Muscle layer of duodenum (tissue), 2 donors: ENCODE measurements around the gene CPM.
A peak's percentile ranks its signal among the peaks of the same experiment; 100 is the strongest.
"Not testable (repeated sequence)": the region's sequence is repeated elsewhere in the genome, so short reads cannot be mapped to it uniquely, and the experiment has no call there.

Experiments used
- H3K27ac ChIP-seq: one replicate; pipeline ENCODE4 v1.7.0; 2013; ENCODE audit warnings: mild to moderate bottlenecking, low read length
- H3K27me3 ChIP-seq: one replicate; pipeline ENCODE4 v1.7.0; 2013; ENCODE audit warnings: low read depth, mild to moderate bottlenecking, control low read depth, low read length
- H3K36me3 ChIP-seq, 2 donors: one replicate each; pipeline ENCODE4 v1.7.0; 2013; ENCODE audit warnings: low read length in 2 of 2, control low read depth in 1 of 2, mild to moderate bottlenecking in 1 of 2; ENCODE audit not compliant: insufficient read depth in 2 of 2, control insufficient read depth in 1 of 2
- H3K4me1 ChIP-seq, 2 donors: one replicate each; pipeline ENCODE4 v1.7.0; 2013; ENCODE audit warnings: low read length in 2 of 2, mild to moderate bottlenecking in 2 of 2, control low read depth in 1 of 2, moderate library complexity in 1 of 2; ENCODE audit not compliant: insufficient read depth in 2 of 2, control insufficient read depth in 1 of 2
- H3K4me3 ChIP-seq, 2 donors: one replicate each; pipeline ENCODE4 v1.7.0; 2013; ENCODE audit warnings: low read length in 2 of 2, low read depth in 1 of 2, mild to moderate bottlenecking in 1 of 2
- H3K9me3 ChIP-seq, 2 donors: one replicate each; pipeline ENCODE4 v1.7.0; 2013; ENCODE audit warnings: low read length in 2 of 2, control low read depth in 1 of 2, mild to moderate bottlenecking in 1 of 2; ENCODE audit not compliant: control insufficient read depth in 1 of 2
- donor health status: healthy.

Gene CPM

GRCh38 chr12:68808388-68809189 is 124.4 kb downstream of the CPM start:
- Histone ChIP-seq H3K36me3 (peaks cover 9% of the 10 kb centered on the region in 2 donors), H3K4me3 (peak overlapping the region; percentile 86 to 96), H3K9me3 (no peaks in the 10 kb centered on the region), H3K27me3 (no peaks in the 10 kb centered on the region), H3K27ac (peak overlapping the region; percentile 99), H3K4me1 (peaks cover 10 to 17% of the 10 kb centered on the region in 2 donors)

DNA sequence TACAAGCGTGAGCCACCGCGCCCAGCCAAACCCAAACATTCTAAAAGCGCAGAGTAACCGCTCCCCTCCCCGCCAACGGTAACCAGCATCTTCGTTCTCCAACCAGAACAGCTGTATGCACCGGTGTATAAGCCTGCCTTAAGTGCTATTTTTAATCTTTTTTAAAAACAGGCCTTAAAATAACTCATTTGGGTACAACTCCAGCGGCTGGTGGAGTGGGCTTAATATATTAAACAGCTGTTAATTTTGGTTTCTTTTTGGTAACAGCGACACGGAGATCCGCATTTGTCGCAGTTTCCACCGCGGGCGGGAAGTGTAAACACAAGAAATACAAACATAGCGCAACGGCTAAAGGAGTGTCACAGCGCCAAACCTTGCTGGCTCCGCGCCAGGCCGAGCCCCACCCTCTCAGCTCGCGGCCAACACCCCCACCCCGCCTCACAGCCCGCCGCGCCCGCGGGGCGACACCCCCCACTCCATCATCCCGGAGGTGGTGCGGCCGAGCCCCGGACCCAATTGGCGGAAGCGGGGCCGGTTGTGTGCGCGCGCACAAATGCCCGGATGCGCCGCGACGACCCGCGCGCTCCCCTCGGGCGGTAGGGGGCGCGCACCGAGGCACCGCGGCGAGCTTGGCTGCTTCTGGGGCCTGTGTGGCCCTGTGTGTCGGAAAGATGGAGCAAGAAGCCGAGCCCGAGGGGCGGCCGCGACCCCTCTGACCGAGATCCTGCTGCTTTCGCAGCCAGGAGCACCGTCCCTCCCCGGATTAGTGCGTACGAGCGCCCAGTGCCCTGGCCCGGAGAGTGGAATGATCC is 125.2 kb downstream of the CPM start, which contains the start of gene MDM2:
TSS of gene MDM2 (plus strand) at position 602 of the 812 bp plus-strand sequence. CDS start 301 bp downstream, outside the sequence.
- Histone ChIP-seq H3K36me3 (peaks cover under 1 to 4% of the 10 kb centered on the region in 2 donors), H3K27ac (peak within 1 kb of the TSS; percentile 99), H3K4me1 (peaks cover 4 to 12% of the 10 kb centered on the region in 2 donors), H3K4me3 (peak within 1 kb of the TSS; percentile 86 to 96), H3K9me3 (no peaks in the 10 kb centered on the region), H3K27me3 (no peaks in the 10 kb centered on the region)

- not testable (repeated sequence) for H3K27me3 ChIP-seq, H3K36me3 ChIP-seq, H3K9me3 ChIP-seq, H3K4me1 ChIP-seq
- Histone ChIP-seq H3K27ac (peak overlapping the region; percentile 99), H3K4me3 (peak overlapping the region; percentile 86 to 96)
Measured at GRCh38 chr12:68807274-68807575, 125.7 kb downstream of the CPM start.

DNA sequence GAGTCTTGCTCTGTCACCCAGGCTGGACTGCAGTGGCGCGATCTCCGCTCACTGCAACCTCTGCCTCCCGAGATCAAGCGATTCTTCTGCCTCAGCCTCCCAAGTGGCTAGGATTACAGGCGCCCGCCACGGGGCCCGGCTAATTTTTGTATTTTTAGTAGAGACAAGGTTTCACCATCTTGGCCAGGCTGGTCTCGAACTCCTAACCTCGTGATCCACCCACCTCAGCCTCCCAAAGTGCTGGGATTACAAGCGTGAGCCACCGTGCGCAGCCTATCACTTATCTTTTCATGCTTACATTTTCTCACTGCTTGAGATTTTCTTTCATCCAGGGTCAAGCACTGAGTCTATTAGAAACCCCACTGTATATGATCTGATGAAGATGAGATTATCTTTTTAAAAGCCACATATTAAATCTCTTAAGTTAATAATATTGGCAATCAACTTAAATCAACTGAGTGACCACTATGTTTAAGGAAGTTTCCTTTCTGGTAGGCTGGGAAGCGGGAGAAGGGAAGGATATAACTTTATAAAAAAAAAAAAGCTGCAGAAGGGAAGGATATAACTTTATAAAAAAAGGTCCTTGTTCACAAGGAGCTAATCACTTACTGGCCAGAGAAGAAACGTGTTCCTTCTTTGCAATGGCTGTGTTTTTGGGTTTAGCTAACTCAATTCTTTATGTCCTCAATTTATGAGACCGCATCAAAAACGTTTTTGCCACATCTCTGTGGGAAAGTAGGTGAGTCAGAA is 126.3 kb downstream of the CPM start:
- H3K4me3 ChIP-seq = peak overlapping the region in 1 of 2 donors; percentile 86
- no peaks in the 10 kb centered on the region for H3K9me3 ChIP-seq
- H3K27ac ChIP-seq = no peak overlapping the region
- H3K4me1 ChIP-seq = peaks cover 0 to 6% of the 10 kb centered on the region in 2 donors
- H3K27me3 ChIP-seq = no peaks in the 10 kb centered on the region
- H3K36me3 ChIP-seq = peaks cover 0 to 4% of the 10 kb centered on the region in 2 donors

DNA sequence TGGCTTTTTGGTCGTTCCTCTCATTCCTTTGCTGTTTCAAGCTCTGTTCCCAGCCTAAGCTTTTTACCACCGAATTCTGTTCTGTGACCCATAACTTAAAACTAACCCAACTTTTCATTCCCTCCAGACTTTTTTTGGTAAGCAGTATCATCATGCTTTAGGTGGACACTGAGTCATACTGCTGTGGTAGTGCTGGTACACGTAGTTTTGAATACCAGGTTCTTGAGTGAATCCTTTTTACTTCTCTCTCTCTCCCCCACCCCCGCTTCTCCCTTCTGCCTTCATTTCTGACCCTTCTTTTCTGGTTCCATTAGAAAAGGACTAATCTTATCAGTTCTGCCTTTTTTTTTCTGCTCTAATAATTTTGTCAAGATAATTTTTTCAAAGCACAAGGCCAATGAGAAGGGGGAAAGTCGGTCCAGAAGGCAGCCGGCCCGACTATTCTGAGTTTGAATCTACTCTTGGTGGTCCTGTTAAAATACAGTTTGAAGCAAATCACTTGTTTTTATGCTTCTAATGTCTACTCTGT is 127.3 kb downstream of the CPM start:
- Histone ChIP-seq H3K27me3 (no peaks in the 10 kb centered on the region), H3K9me3 (no peaks in the 10 kb centered on the region), H3K27ac (no peak overlapping the region), H3K4me3 (no peak overlapping the region), H3K36me3 (peaks cover 0 to 4% of the 10 kb centered on the region in 2 donors), H3K4me1 (peaks cover 0 to 6% of the 10 kb centered on the region in 2 donors)

DNA sequence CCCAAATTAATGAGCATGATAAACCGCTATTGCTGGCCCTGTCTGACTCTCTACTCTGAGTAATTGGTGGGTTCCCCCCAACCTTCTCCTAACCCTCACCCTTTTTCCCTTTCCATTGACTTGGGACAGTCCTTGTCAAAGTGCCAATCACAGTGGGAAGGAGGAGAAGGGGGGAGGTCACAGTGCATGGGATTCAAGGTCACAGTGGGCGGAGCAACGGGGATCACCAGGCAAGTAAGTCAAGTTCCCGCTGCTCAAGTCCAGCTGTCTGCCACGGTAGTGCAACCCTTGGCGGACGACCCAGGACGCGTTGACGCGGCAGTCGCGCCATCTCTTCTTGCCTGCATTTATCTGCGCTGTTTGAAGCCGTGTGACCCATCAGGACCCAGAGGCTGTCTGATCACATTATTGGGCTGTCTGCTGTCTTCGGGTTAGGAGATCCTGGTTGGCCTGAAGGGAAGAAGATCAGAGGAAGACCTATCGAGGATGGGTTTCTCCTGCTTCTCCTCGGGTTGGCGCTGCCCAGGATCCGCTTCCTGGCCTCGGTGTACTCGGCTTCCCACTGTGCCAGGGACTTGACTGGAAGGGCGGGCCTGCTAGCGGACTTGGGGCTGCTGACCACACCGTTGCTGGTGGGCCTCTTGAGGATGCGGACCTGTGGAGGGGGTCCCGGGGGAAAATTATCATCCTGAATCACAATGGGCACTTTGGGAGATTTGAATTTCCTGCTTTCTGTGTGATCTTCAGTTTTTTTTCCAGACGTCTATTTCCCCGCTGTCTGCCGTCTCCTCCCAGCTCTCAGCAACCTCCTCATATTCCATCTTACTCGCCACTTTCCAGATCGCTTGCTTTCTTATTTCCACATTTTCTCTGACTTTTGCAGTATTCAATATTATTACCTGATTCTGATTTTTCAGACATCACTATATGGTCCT is 128.0 kb downstream of the CPM start:
- no peaks in the 10 kb centered on the region for H3K27me3 ChIP-seq
- H3K36me3 ChIP-seq = peaks cover 0 to 4% of the 10 kb centered on the region in 2 donors
- no peaks in the 10 kb centered on the region for H3K9me3 ChIP-seq
- H3K4me3 ChIP-seq = no peak overlapping the region
- H3K4me1 ChIP-seq = peaks cover 0 to 6% of the 10 kb centered on the region in 2 donors
- H3K27ac ChIP-seq = no peak overlapping the region

GRCh38 chr12:68803948-68804656 is 128.9 kb downstream of the CPM start:
- no peaks in the 10 kb centered on the region for H3K27me3 ChIP-seq
- H3K4me3 ChIP-seq = no peak overlapping the region
- H3K9me3 ChIP-seq = no peaks in the 10 kb centered on the region
- no peak overlapping the region for H3K27ac ChIP-seq
- H3K36me3 ChIP-seq = no peaks in the 10 kb centered on the region
- peaks cover 0 to 1% of the 10 kb centered on the region in 2 donors for H3K4me1 ChIP-seq

DNA sequence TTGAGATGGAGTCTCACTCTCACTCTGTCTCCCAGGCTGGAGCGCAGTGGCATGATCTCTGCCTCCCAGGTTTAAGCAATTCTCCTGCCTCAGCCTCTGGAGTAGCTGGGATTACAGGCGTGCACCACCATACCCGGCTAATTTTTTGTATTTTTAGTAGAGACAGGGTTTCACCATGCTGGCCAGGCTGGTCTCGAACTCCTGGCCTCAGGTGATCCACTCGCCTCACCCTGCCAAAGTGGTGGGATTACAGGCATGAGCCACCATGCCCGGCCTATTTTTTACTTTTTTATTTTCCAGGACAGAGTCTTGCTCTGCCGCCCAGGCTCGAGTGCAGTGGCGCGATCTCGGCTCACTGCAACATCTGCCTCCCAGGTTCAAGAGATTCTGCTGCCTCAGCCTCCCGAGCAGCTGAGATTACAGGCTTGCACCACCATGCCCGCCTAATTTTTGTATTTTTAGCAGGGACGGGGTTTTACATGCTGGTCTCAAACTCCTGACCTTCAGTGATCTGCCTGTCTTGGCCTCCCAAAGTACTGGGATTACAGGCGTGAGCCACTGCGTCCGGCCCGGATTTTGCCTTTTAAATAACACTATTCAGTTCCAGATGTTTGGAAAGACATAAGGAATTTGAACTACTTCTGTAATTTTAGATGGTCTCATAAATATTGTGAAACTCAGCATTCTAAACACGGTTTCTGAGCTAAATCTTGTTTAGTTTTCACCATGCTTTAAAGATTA is 129.9 kb downstream of the CPM start:
- not testable (repeated sequence) for H3K27ac ChIP-seq, H3K4me1 ChIP-seq, H3K36me3 ChIP-seq, H3K27me3 ChIP-seq, H3K9me3 ChIP-seq, H3K4me3 ChIP-seq

DNA sequence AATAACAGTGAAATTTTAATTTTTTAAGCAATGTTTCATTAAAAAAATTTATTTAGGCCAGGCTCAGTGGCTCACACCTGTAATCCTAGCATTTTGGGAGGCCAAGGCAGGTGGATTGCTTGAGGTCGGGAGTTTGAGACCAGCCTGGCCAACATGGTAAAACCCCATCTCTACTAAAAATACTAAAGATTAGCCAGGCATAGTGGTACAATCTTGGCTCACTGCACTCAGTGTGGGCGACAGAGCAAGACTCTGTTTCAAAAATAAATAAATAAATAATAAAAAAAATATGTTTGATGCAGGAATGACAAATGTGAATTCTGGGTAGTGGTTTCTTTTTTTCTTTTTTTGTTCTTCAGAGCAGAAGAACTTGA is 130.6 kb downstream of the CPM start:
- H3K27ac ChIP-seq, H3K9me3 ChIP-seq, H3K27me3 ChIP-seq, H3K36me3 ChIP-seq, H3K4me1 ChIP-seq, H3K4me3 ChIP-seq: not testable (repeated sequence)
